ENCODE data around the gene SIK1.
"Not testable (repeated sequence)": the region's sequence is repeated elsewhere in the genome, so short reads cannot be mapped to it uniquely, and the experiment has no call there.

GRCh38 chr21:43436272-43436671 lies 9.3 kb upstream of the SIK1 start:
- not testable (repeated sequence) for TF ChIP-seq EZH2 (IDR thresholded peaks at IDR 0.05; ENCODE audit: low read length, missing control alignments); CTCF (conservative IDR thresholded peaks at IDR 0.05 in 1 of 2, IDR thresholded peaks at IDR 0.05 in 1 of 2; ENCODE audit: low read depth in 1 of 2, low read length in 2 of 2)

All from fibroblast of lung (primary cell).